Activated naive CD4-positive, alpha-beta T cell treated with anti-CD3 and anti-CD28 coated beads for 36 hours (primary cell): ENCODE measurements around the gene MYO3A. TPM values are rescaled to one million over a fixed set of nuclear protein-coding genes. Genes with fewer than 3 reads are reported as not detected.

Experiments
- CTCF ChIA-PET: fragments of 350-600 bp; sonication (Branson Sonifier 250); formaldehyde crosslinking; loops from one replicate; lab custom pipeline; 2021; ENCODE audit warnings: antibody characterized with exemption; lab: Charles Lee
- DNase-seq: peaks from one replicate; pipeline ENCODE4 v3.0.0-alpha.2; 2020
- H3K27ac Mint-ChIP-seq: one replicate; pipeline ENCODE4 v1.8.0; 2021; ENCODE audit warnings: mild to moderate bottlenecking, mixed read lengths
- H3K27me3 Mint-ChIP-seq: one replicate; pipeline ENCODE4 v1.8.0; 2021; ENCODE audit warnings: low read depth, mixed read lengths
- H3K36me3 Mint-ChIP-seq: one replicate; pipeline ENCODE4 v1.8.0; 2021; ENCODE audit warnings: low read depth, mixed read lengths
- H3K4me1 Mint-ChIP-seq: one replicate; pipeline ENCODE4 v1.8.0; 2021; ENCODE audit warnings: low read depth, mixed read lengths
- H3K4me3 Mint-ChIP-seq: one replicate; pipeline ENCODE4 v1.8.0; 2021; ENCODE audit warnings: mild to moderate bottlenecking, moderate library complexity, mixed read lengths
- H3K9me3 Mint-ChIP-seq: one replicate; pipeline ENCODE4 v1.8.0; 2021; ENCODE audit warnings: mixed read lengths
- intact Hi-C: fragments of 100-400 bp; cut with micrococcal nuclease; formaldehyde crosslinking; loops from one replicate; pipeline ENCODE4 v1.15.1; 2023
- total RNA-seq, 2 experiments: library from RNA; stranded (reverse); gene quantifications; one replicate each; pipeline ENCODE4 v1.2.3, GENCODE V29; 2021

MYO3A gene
- total RNA-seq, 2 experiments from 2014 or later = not detected

GRCh38 chr10:26254616-26255015 is 320.6 kb downstream of the MYO3A start:
- Mint-ChIP-seq H3K27me3 (peaks cover 24% of the 10 kb centered on the region), H3K4me3 (no peak overlapping the region), H3K27ac (no peak overlapping the region), H3K36me3 (no peaks in the 10 kb centered on the region), H3K4me1 (no peaks in the 10 kb centered on the region), H3K9me3 (no peaks in the 10 kb centered on the region)
- intact Hi-C loops = no loop called here
- no peak for DNase-seq
- CTCF ChIA-PET = no interaction called here

- H3K4me1 Mint-ChIP-seq = no peaks in the 10 kb centered on the region
- H3K36me3 Mint-ChIP-seq = no peaks in the 10 kb centered on the region
- CTCF ChIA-PET = no interaction called here
- H3K27me3 Mint-ChIP-seq = peaks cover 27% of the 10 kb centered on the region
- H3K9me3 Mint-ChIP-seq = no peaks in the 10 kb centered on the region
- intact Hi-C loops = no loop called here
- H3K27ac Mint-ChIP-seq = no peak overlapping the region
- H3K4me3 Mint-ChIP-seq = no peak overlapping the region
- no peak for DNase-seq
Observed at GRCh38 chr10:26259341-26259740, 325.3 kb downstream of the MYO3A start.
